Measurements from ENCODE around the gene MRPL58. TPM values are rescaled to one million over a fixed set of nuclear protein-coding genes. Genes with fewer than 3 reads are reported as not detected.
A peak's percentile ranks its signal among the peaks of the same experiment; 100 is the strongest.

MRPL58 gene
- total and polyA plus RNA-seq, 10 of the 15 experiments (the other 5 are each of a cell fraction or from before 2014, with no cell fraction given), result 23.0 to 64.3 (median 51.9) TPM

- no peak; the same call in 1 of the 2 replicates for TF ChIP-seq SREBF1 (IDR thresholded peaks at IDR 0.05; ENCODE audit: low read length)
- no peak for TF ChIP-seq HDAC6 (IDR thresholded peaks at IDR 0.05; ENCODE audit: unreplicated experiment)
- no peak for TF ChIP-seq SUZ12 (IDR thresholded peaks at IDR 0.05; ENCODE audit: unreplicated experiment)
- no peak for TF ChIP-seq MYC (IDR thresholded peaks at IDR 0.05; ENCODE audit: insufficient read depth, insufficient read length, insufficient replicate concordance, low read length, severe bottlenecking)
- peak; percentile 78 for TF ChIP-seq CBX5 (IDR thresholded peaks at IDR 0.05; ENCODE audit: low read depth)
- peak; percentile 48 to 67; a peak in 2 of 3 replicates for TF ChIP-seq EGR1 (IDR thresholded peaks at IDR 0.05; ENCODE audit: borderline replicate concordance in 1 of 2, low read depth in 2 of 2, low read length in 2 of 2)
- TF ChIP-seq SPI1 (IDR thresholded peaks at IDR 0.05; ENCODE audit: borderline replicate concordance, insufficient read depth, low read depth, low read length), result peak; percentile 36; the same call in 1 of the 2 replicates
Measured at GRCh38 chr17:75012346-75013091, at the start of gene MRPL58 (continued).

DNA sequence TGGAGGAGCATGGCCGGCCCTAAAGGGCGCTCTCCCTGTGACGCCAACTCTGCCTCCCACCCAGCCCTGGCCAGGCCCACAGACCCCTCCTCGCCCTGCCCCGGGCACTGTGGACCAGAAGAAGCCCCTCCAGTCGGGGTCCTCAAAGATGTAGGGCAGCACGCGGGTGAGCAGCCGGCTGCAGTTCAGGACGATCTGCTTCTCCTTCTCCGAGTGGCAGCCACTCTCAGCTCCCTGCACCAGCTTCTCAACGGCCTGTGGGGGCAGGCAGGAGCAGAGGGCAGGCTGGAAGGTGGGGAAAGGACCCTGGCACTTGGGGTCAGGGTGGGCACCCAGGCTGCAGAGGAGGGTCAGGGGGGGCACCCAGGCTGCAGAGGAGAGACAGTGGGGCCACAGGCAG is 48.8 kb upstream of the MRPL58 start:
- ChIA-PET CTCF (interaction anchor here (0.6 to 13.8 kb wide), 6 partner anchors 11 to 240 kb away, joined by 3 to 274 read pairs (median 96); partner anchors contain the start of genes HID1, NUP85, OTOP2 and USH1G), SMC1A (ENCODE audit: uncharacterized antibody, unreplicated experiment) (interaction anchor here (4.6 kb wide), 1 partner anchor 238 kb away, joined by 74 read pairs; no protein-coding TSS in a partner anchor), POLR2A (no interaction called here), RAD21 (ENCODE audit: unreplicated experiment) (interaction anchor here (1.0 to 4.5 kb wide), 3 partner anchors 42 to 239 kb away, joined by 5 to 127 read pairs (median 39); partner anchors contain the start of gene NUP85)
- no peak overlapping the region for H3K9ac ChIP-seq (ENCODE audit: control insufficient read depth, insufficient read depth, low read length)
- no peak for TF ChIP-seq ZNF217 (IDR thresholded peaks at IDR 0.05)
- peak in 2 of 3 experiments; percentile 13 to 25; a peak in 3 of 6 replicates for TF ChIP-seq CTCF (IDR thresholded peaks at IDR 0.05 in 2 of 3, conservative IDR thresholded peaks at IDR 0.05 in 1 of 3; ENCODE audit: control insufficient read depth in 2 of 3, extremely low read depth in 1 of 3, insufficient read depth in 1 of 3, low read depth in 3 of 3, low read length in 3 of 3)
- TF ChIP-seq, protein P1, sequence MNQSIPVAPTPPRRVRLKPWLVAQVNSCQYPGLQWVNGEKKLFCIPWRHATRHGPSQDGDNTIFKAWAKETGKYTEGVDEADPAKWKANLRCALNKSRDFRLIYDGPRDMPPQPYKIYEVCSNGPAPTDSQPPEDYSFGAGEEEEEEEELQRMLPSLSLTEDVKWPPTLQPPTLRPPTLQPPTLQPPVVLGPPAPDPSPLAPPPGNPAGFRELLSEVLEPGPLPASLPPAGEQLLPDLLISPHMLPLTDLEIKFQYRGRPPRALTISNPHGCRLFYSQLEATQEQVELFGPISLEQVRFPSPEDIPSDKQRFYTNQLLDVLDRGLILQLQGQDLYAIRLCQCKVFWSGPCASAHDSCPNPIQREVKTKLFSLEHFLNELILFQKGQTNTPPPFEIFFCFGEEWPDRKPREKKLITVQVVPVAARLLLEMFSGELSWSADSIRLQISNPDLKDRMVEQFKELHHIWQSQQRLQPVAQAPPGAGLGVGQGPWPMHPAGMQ (IDR thresholded peaks at IDR 0.05; ENCODE audit: borderline replicate concordance), result no peak
- TF ChIP-seq, protein P2, sequence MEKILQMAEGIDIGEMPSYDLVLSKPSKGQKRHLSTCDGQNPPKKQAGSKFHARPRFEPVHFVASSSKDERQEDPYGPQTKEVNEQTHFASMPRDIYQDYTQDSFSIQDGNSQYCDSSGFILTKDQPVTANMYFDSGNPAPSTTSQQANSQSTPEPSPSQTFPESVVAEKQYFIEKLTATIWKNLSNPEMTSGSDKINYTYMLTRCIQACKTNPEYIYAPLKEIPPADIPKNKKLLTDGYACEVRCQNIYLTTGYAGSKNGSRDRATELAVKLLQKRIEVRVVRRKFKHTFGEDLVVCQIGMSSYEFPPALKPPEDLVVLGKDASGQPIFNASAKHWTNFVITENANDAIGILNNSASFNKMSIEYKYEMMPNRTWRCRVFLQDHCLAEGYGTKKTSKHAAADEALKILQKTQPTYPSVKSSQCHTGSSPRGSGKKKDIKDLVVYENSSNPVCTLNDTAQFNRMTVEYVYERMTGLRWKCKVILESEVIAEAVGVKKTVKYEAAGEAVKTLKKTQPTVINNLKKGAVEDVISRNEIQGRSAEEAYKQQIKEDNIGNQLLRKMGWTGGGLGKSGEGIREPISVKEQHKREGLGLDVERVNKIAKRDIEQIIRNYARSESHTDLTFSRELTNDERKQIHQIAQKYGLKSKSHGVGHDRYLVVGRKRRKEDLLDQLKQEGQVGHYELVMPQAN (conservative IDR thresholded peaks at IDR 0.05), result no peak
- no peak for TF ChIP-seq MYC (IDR thresholded peaks at IDR 0.05; ENCODE audit: insufficient read depth, insufficient read length, insufficient replicate concordance, low read length, severe bottlenecking)
- TF ChIP-seq NBN (IDR thresholded peaks at IDR 0.05), result no peak
- no peak overlapping the region for H2AFZ ChIP-seq (ENCODE audit: control insufficient read depth, low read depth, low read length)
- no peaks in the 10 kb centered on the region for H3K9me3 ChIP-seq (replicated peaks; ENCODE audit: control insufficient read depth, insufficient read depth, low read length)
- H3K27ac ChIP-seq (ENCODE audit: control insufficient read depth, insufficient read depth), result no peak overlapping the region
- ATAC-seq, result no peak
- H3K4me3 ChIP-seq, result no peak overlapping the region
- no peak for FAIRE-seq
- H4K20me1 ChIP-seq (ENCODE audit: control insufficient read depth, insufficient read depth), result no peaks in the 10 kb centered on the region
- no peak overlapping the region for H3K4me2 ChIP-seq (ENCODE audit: control insufficient read depth, insufficient read depth)
- intact Hi-C loops (cut with micrococcal nuclease; ENCODE audit: unreplicated experiment) (loop anchor here (5.0 to 10.0 kb wide), 4 partner anchors 71 to 451 kb away; no protein-coding TSS in a partner anchor), in situ Hi-C loops (cut with MboI) (loop anchor here (5.0 kb wide), 1 partner anchor 239 kb away; no protein-coding TSS in a partner anchor)
- no TSS peak for BruUV-seq (replicated peaks)
- no peak for DNase-seq (ENCODE audit: low read depth, low spot score)
- H3K27me3 ChIP-seq (replicated peaks in 1 of 2; ENCODE audit: control insufficient read depth in 2 of 2, insufficient read depth in 2 of 2, low read length in 1 of 2), result no peaks in the 10 kb centered on the region
- no peaks in the 10 kb centered on the region for H3K36me3 ChIP-seq (ENCODE audit: control insufficient read depth in 2 of 2, insufficient read depth in 2 of 2, low read length in 1 of 2)
- H3K79me2 ChIP-seq (ENCODE audit: control insufficient read depth, insufficient read depth, low read length), result no peaks in the 10 kb centered on the region
- H3K4me1 ChIP-seq (ENCODE audit: control insufficient read depth, insufficient read depth, low read length), result no peaks in the 10 kb centered on the region; the same call in 1 of the 2 replicates
- WGBS (ENCODE audit: insufficient coverage, insufficient replicate concordance, low lambda C conversion rate, missing lambda C conversion rate), result 49% methylated on average over 12 of the region's 12 CpGs

Measured in GM12878 (cell line).